ENCODE results near the gene XPO5.

The XPO5 gene

GRCh38 chr6:43496370-43497128, 79.3 kb downstream of the XPO5 start:
- DNase-seq (ENCODE audit: extremely low read depth, insufficient read length) = no peak
- Histone ChIP-seq H3K4me3 (replicated peaks; ENCODE audit: low read depth, low read length) (no peak overlapping the region), H3K36me3 (ENCODE audit: control insufficient read depth, insufficient read depth, low read length) (peaks cover 22% of the 10 kb centered on the region), H3K27me3 (replicated peaks; ENCODE audit: control insufficient read depth, insufficient read depth, low read length) (no peaks in the 10 kb centered on the region)
- peak; percentile 53 for TF ChIP-seq CTCF (IDR thresholded peaks at IDR 0.05; ENCODE audit: insufficient read depth, low read length, poor library complexity, severe bottlenecking)

GRCh38 chr6:43495409-43495941, 80.4 kb downstream of the XPO5 start:
- TF ChIP-seq CTCF (IDR thresholded peaks at IDR 0.05; ENCODE audit: insufficient read depth, low read length, poor library complexity, severe bottlenecking) = peak; percentile 4
- peaks cover 17% of the 10 kb centered on the region for H3K36me3 ChIP-seq (ENCODE audit: control insufficient read depth, insufficient read depth, low read length)
- no peaks in the 10 kb centered on the region for H3K27me3 ChIP-seq (replicated peaks; ENCODE audit: control insufficient read depth, insufficient read depth, low read length)
- H3K4me3 ChIP-seq (replicated peaks; ENCODE audit: low read depth, low read length) = no peak overlapping the region
- DNase-seq (ENCODE audit: extremely low read depth, insufficient read length) = no peak

GRCh38 chr6:43494766-43495165, 81.1 kb downstream of the XPO5 start:
- TF ChIP-seq CTCF (IDR thresholded peaks at IDR 0.05; ENCODE audit: insufficient read depth, low read length, poor library complexity, severe bottlenecking) = no peak
- no peak overlapping the region for H3K4me3 ChIP-seq (replicated peaks; ENCODE audit: low read depth, low read length)
- no peak for DNase-seq (ENCODE audit: extremely low read depth, insufficient read length)
- no peaks in the 10 kb centered on the region for H3K27me3 ChIP-seq (replicated peaks; ENCODE audit: control insufficient read depth, insufficient read depth, low read length)
- peaks cover 13% of the 10 kb centered on the region for H3K36me3 ChIP-seq (ENCODE audit: control insufficient read depth, insufficient read depth, low read length)

GRCh38 chr6:43494321-43494720, 81.5 kb downstream of the XPO5 start:
- H3K4me3 ChIP-seq (replicated peaks; ENCODE audit: low read depth, low read length) = no peak overlapping the region
- H3K27me3 ChIP-seq (replicated peaks; ENCODE audit: control insufficient read depth, insufficient read depth, low read length) = no peaks in the 10 kb centered on the region
- DNase-seq (ENCODE audit: extremely low read depth, insufficient read length) = no peak
- H3K36me3 ChIP-seq (ENCODE audit: control insufficient read depth, insufficient read depth, low read length) = peaks cover 16% of the 10 kb centered on the region
- TF ChIP-seq CTCF (IDR thresholded peaks at IDR 0.05; ENCODE audit: insufficient read depth, low read length, poor library complexity, severe bottlenecking) = no peak

- no peak for DNase-seq (ENCODE audit: extremely low read depth, insufficient read length)
- peaks cover 11% of the 10 kb centered on the region for H3K36me3 ChIP-seq (ENCODE audit: control insufficient read depth, insufficient read depth, low read length)
- H3K4me3 ChIP-seq (replicated peaks; ENCODE audit: low read depth, low read length) = no peak overlapping the region
Measured at GRCh38 chr6:43493833-43494232, 82.0 kb downstream of the XPO5 start.

More at GRCh38 chr6:43493833-43494232, 82.0 kb downstream of the XPO5 start:
- no peak for TF ChIP-seq CTCF (IDR thresholded peaks at IDR 0.05; ENCODE audit: insufficient read depth, low read length, poor library complexity, severe bottlenecking)
- no peaks in the 10 kb centered on the region for H3K27me3 ChIP-seq (replicated peaks; ENCODE audit: control insufficient read depth, insufficient read depth, low read length)

Data from GM06990 (cell line).